IMR-90 (cell line): ENCODE measurements around the gene TMCC1.

Source experiments
- BHLHE40 ChIP-seq: fragments of 150-350 bp; IDR thresholded peaks from 2 replicates; pipeline ENCODE4 v1.6.1; 2016; ENCODE audit warnings: mild to moderate bottlenecking, low read depth, low read length
- CEBPB ChIP-seq: IDR thresholded peaks from 2 replicates; pipeline ENCODE4 v1.6.1; 2012; ENCODE audit warnings: low read depth, low read length, improper control_type of control experiment
- CHD1 ChIP-seq: IDR thresholded peaks from 2 replicates; pipeline ENCODE4 v1.6.1; 2012; ENCODE audit warnings: low read depth, low read length, improper control_type of control experiment
- CTCF ChIP-seq: conservative IDR thresholded peaks from 2 replicates; pipeline ENCODE4 v1.5.1; 2012; ENCODE audit warnings: mild to moderate bottlenecking, low read depth, low read length, improper control_type of control experiment
- MXI1 ChIP-seq: IDR thresholded peaks from 2 replicates; pipeline ENCODE4 v1.6.1; 2012; ENCODE audit warnings: low read depth, mild to moderate bottlenecking, low read length, moderate library complexity, borderline replicate concordance
- NFE2L2 ChIP-seq: fragments of 150-350 bp; IDR thresholded peaks from 2 replicates; pipeline ENCODE4 v1.6.1; 2016; ENCODE audit warnings: low read depth, mild to moderate bottlenecking, low read length
- POLR2A ChIP-seq: IDR thresholded peaks from 2 replicates; pipeline ENCODE4 v1.6.1; 2012; ENCODE audit warnings: mild to moderate bottlenecking, low read depth, low read length
- RAD21 ChIP-seq: IDR thresholded peaks from 2 replicates; pipeline ENCODE4 v1.6.1; 2012; ENCODE audit warnings: low read length, improper control_type of control experiment
- RCOR1 ChIP-seq: IDR thresholded peaks from 2 replicates; pipeline ENCODE4 v1.6.1; 2012; ENCODE audit warnings: mild to moderate bottlenecking, low read length, improper control_type of control experiment; ENCODE audit not compliant: insufficient replicate concordance
- RFX5 ChIP-seq: IDR thresholded peaks from 2 replicates; pipeline ENCODE4 v1.8.0; 2012; ENCODE audit warnings: low read depth, mild to moderate bottlenecking, low read length, moderate library complexity
- SMC3 ChIP-seq: fragments of 150-350 bp; IDR thresholded peaks from 2 replicates; pipeline ENCODE4 v1.6.1; 2016; ENCODE audit warnings: low read depth, mild to moderate bottlenecking, antibody characterized with exemption, low read length, moderate library complexity
- USF2 ChIP-seq: fragments of 150-350 bp; IDR thresholded peaks from 2 replicates; pipeline ENCODE4 v1.6.1; 2017; ENCODE audit warnings: mild to moderate bottlenecking, antibody characterized with exemption, low read length, low read depth

- TF ChIP-seq CTCF (no peak), RAD21 (no peak), SMC3 (no peak), POLR2A (no peak), RCOR1 (no peak), USF2 (no peak), MXI1 (no peak), CEBPB (no peak), BHLHE40 (no peak), RFX5 (no peak), CHD1 (no peak), NFE2L2 (no peak)
Measured at GRCh38 chr3:129868912-129869311, 24.6 kb downstream of the TMCC1 start.
